GM12873 (cell line): Measurements from ENCODE around the gene NFATC1.

Experiments used
- CTCF ChIP-seq: IDR thresholded peaks from 2 replicates; pipeline ENCODE4 v1.5.1; 2012; ENCODE audit warnings: low read depth, mild to moderate bottlenecking, moderate library complexity, low read length, control low read depth; ENCODE audit not compliant: insufficient read depth; ENCODE audit errors: missing control alignments

The NFATC1 gene

GRCh38 chr18:79476031-79476917 is 80.5 kb downstream of the NFATC1 start:
- TF ChIP-seq CTCF = no peak

- no peak for TF ChIP-seq CTCF
These were observed 81.3 kb downstream of the NFATC1 start for GRCh38 chr18:79476918-79477571.

- no peak for TF ChIP-seq CTCF
These were observed 82.2 kb downstream of the NFATC1 start for GRCh38 chr18:79477711-79478483.

GRCh38 chr18:79478484-79479115 is 82.9 kb downstream of the NFATC1 start:
- TF ChIP-seq CTCF = no peak

- no peak for TF ChIP-seq CTCF
These were observed 83.5 kb downstream of the NFATC1 start for GRCh38 chr18:79479116-79479760.

- TF ChIP-seq CTCF = no peak
These were observed 84.0 kb downstream of the NFATC1 start for GRCh38 chr18:79479761-79480161.
